IMR-90 (cell line): ENCODE data around the gene COL8A1.

Source experiments
- CHD1 ChIP-seq: IDR thresholded peaks from 2 replicates; pipeline ENCODE4 v1.6.1; 2012; ENCODE audit warnings: low read depth, low read length, improper control_type of control experiment
- CTCF ChIP-seq: conservative IDR thresholded peaks from 2 replicates; pipeline ENCODE4 v1.5.1; 2012; ENCODE audit warnings: mild to moderate bottlenecking, low read depth, low read length, improper control_type of control experiment
- POLR2A ChIP-seq: IDR thresholded peaks from 2 replicates; pipeline ENCODE4 v1.6.1; 2012; ENCODE audit warnings: mild to moderate bottlenecking, low read depth, low read length

- no peak for TF ChIP-seq CTCF
- TF ChIP-seq POLR2A: no peak
- TF ChIP-seq CHD1: no peak
These were observed 186.7 kb downstream of the COL8A1 start for GRCh38 chr3:99825004-99825640.
